ENCODE data around the gene CCNB3.

Gene CCNB3

GRCh38 chrX:50333308-50333707 is 128.7 kb downstream of the CCNB3 start:
- DNase-seq (ENCODE audit: low spot score), result no peak
- no peaks in the 10 kb centered on the region for H3K36me3 ChIP-seq (replicated peaks in 1 of 2; ENCODE audit: control insufficient read depth in 2 of 2, insufficient read depth in 2 of 2, low read length in 2 of 2)
- H3K27me3 ChIP-seq (ENCODE audit: control insufficient read depth in 3 of 3, insufficient read depth in 3 of 3, low read depth in 1 of 3, low read length in 3 of 3), result peaks cover 0 to 3% (median 0%) of the 10 kb centered on the region in 3 experiments
- no peak overlapping the region for H4K8ac ChIP-seq (ENCODE audit: low read depth, low read length)
- no peaks in the 10 kb centered on the region for H3K9me3 ChIP-seq (replicated peaks in 1 of 2; ENCODE audit: control insufficient read depth in 2 of 2, insufficient read depth in 1 of 2, low read depth in 1 of 2, low read length in 2 of 2)
- H3K9ac ChIP-seq (ENCODE audit: low read depth, low read length, poor library complexity), result no peak overlapping the region
- H3K4me1 ChIP-seq (ENCODE audit: control insufficient read depth in 2 of 2, insufficient read depth in 1 of 2, low read depth in 1 of 2, low read length in 2 of 2), result no peaks in the 10 kb centered on the region
- H3K14ac ChIP-seq (ENCODE audit: low read length), result no peak overlapping the region
- H3K79me1 ChIP-seq (ENCODE audit: low read depth, low read length), result no peaks in the 10 kb centered on the region
- no peak overlapping the region for H3K23ac ChIP-seq (ENCODE audit: low read depth, low read length, poor library complexity)
- H3K4me3 ChIP-seq (ENCODE audit: low read length in 2 of 2), result no peak overlapping the region
- H2BK120ac ChIP-seq (ENCODE audit: low read depth, low read length), result no peak overlapping the region
- no peak overlapping the region for H2BK5ac ChIP-seq (ENCODE audit: low read length)
- no peak overlapping the region for H3K4ac ChIP-seq (ENCODE audit: low read length)
- no peak overlapping the region for H2AFZ ChIP-seq (ENCODE audit: low read length)
- H3K18ac ChIP-seq (ENCODE audit: low read length), result no peak overlapping the region
- no peak overlapping the region for H4K91ac ChIP-seq (ENCODE audit: low read depth, low read length, poor library complexity)
- no peak overlapping the region for H3K4me2 ChIP-seq (ENCODE audit: insufficient read depth, low read length, poor library complexity, severe bottlenecking)
- H2BK12ac ChIP-seq (ENCODE audit: low read length), result no peak overlapping the region
- H2BK15ac ChIP-seq (ENCODE audit: low read length), result no peak overlapping the region
- WGBS, 2 donors (ENCODE audit: extremely low coverage in 2 of 2, insufficient read length in 2 of 2, insufficient replicate concordance in 1 of 2), result no CpG with 5 or more reads among the region's 6 CpGs
- no peak overlapping the region for H2AK5ac ChIP-seq (ENCODE audit: low read depth, low read length)
- no peak overlapping the region for H3K27ac ChIP-seq (replicated peaks; ENCODE audit: low read length)

- no peak overlapping the region for H2AK5ac ChIP-seq (ENCODE audit: low read depth, low read length)
- H3K36me3 ChIP-seq (replicated peaks in 1 of 2; ENCODE audit: control insufficient read depth in 2 of 2, insufficient read depth in 2 of 2, low read length in 2 of 2), result no peaks in the 10 kb centered on the region
- H3K9ac ChIP-seq (ENCODE audit: low read depth, low read length, poor library complexity), result no peak overlapping the region
- no peak for DNase-seq (ENCODE audit: low spot score)
- H3K4ac ChIP-seq (ENCODE audit: low read length), result no peak overlapping the region
- no peak overlapping the region for H4K8ac ChIP-seq (ENCODE audit: low read depth, low read length)
- H3K14ac ChIP-seq (ENCODE audit: low read length), result no peak overlapping the region
- H3K18ac ChIP-seq (ENCODE audit: low read length), result no peak overlapping the region
- H2BK12ac ChIP-seq (ENCODE audit: low read length), result no peak overlapping the region
- no peak overlapping the region for H3K4me2 ChIP-seq (ENCODE audit: insufficient read depth, low read length, poor library complexity, severe bottlenecking)
- no peak overlapping the region for H2BK5ac ChIP-seq (ENCODE audit: low read length)
- no peaks in the 10 kb centered on the region for H3K27me3 ChIP-seq (ENCODE audit: control insufficient read depth in 3 of 3, insufficient read depth in 3 of 3, low read depth in 1 of 3, low read length in 3 of 3)
- no peaks in the 10 kb centered on the region for H3K9me3 ChIP-seq (replicated peaks in 1 of 2; ENCODE audit: control insufficient read depth in 2 of 2, insufficient read depth in 1 of 2, low read depth in 1 of 2, low read length in 2 of 2)
- no peak overlapping the region for H2BK15ac ChIP-seq (ENCODE audit: low read length)
- H3K27ac ChIP-seq (replicated peaks; ENCODE audit: low read length), result no peak overlapping the region
- no peak overlapping the region for H3K23ac ChIP-seq (ENCODE audit: low read depth, low read length, poor library complexity)
- no peak overlapping the region for H4K91ac ChIP-seq (ENCODE audit: low read depth, low read length, poor library complexity)
- no peak overlapping the region for H3K4me3 ChIP-seq (ENCODE audit: low read length in 2 of 2)
- no peak overlapping the region for H2AFZ ChIP-seq (ENCODE audit: low read length)
- no peak overlapping the region for H2BK120ac ChIP-seq (ENCODE audit: low read depth, low read length)
- H3K79me1 ChIP-seq (ENCODE audit: low read depth, low read length), result no peaks in the 10 kb centered on the region
- H3K4me1 ChIP-seq (ENCODE audit: control insufficient read depth in 2 of 2, insufficient read depth in 1 of 2, low read depth in 1 of 2, low read length in 2 of 2), result no peaks in the 10 kb centered on the region
These were observed 139.4 kb downstream of the CCNB3 start for GRCh38 chrX:50343917-50344316.

- Histone ChIP-seq H3K4ac (ENCODE audit: low read length) (no peak overlapping the region), H2BK12ac (ENCODE audit: low read length) (no peak overlapping the region), H4K91ac (ENCODE audit: low read depth, low read length, poor library complexity) (no peak overlapping the region), H3K18ac (ENCODE audit: low read length) (no peak overlapping the region), H3K4me3 (ENCODE audit: low read length in 2 of 2) (no peak overlapping the region), H3K14ac (ENCODE audit: low read length) (no peak overlapping the region), H3K9me3 (replicated peaks in 1 of 2; ENCODE audit: control insufficient read depth in 2 of 2, insufficient read depth in 1 of 2, low read depth in 1 of 2, low read length in 2 of 2) (no peaks in the 10 kb centered on the region), H2AFZ (ENCODE audit: low read length) (no peak overlapping the region), H3K4me2 (ENCODE audit: insufficient read depth, low read length, poor library complexity, severe bottlenecking) (no peak overlapping the region), H3K27me3 (ENCODE audit: control insufficient read depth in 3 of 3, insufficient read depth in 3 of 3, low read depth in 1 of 3, low read length in 3 of 3) (peaks cover 0 to 22% (median 0%) of the 10 kb centered on the region in 3 experiments), H3K36me3 (replicated peaks in 1 of 2; ENCODE audit: control insufficient read depth in 2 of 2, insufficient read depth in 2 of 2, low read length in 2 of 2) (no peaks in the 10 kb centered on the region), H2BK5ac (ENCODE audit: low read length) (no peak overlapping the region), H2BK120ac (ENCODE audit: low read depth, low read length) (no peak overlapping the region), H3K9ac (ENCODE audit: low read depth, low read length, poor library complexity) (no peak overlapping the region), H3K23ac (ENCODE audit: low read depth, low read length, poor library complexity) (no peak overlapping the region), H2AK5ac (ENCODE audit: low read depth, low read length) (no peak overlapping the region), H3K79me1 (ENCODE audit: low read depth, low read length) (no peaks in the 10 kb centered on the region), H4K8ac (ENCODE audit: low read depth, low read length) (no peak overlapping the region), H3K4me1 (ENCODE audit: control insufficient read depth in 2 of 2, insufficient read depth in 1 of 2, low read depth in 1 of 2, low read length in 2 of 2) (no peaks in the 10 kb centered on the region), H2BK15ac (ENCODE audit: low read length) (no peak overlapping the region), H3K27ac (replicated peaks; ENCODE audit: low read length) (no peak overlapping the region)
- no CpG with 5 or more reads among the region's 4 CpGs for WGBS, 2 donors (ENCODE audit: extremely low coverage in 2 of 2, insufficient read length in 2 of 2, insufficient replicate concordance in 1 of 2)
- no peak for DNase-seq (ENCODE audit: low spot score)
These were observed 168.4 kb downstream of the CCNB3 start for GRCh38 chrX:50372966-50373365.

- Histone ChIP-seq H3K27me3 (ENCODE audit: control insufficient read depth in 3 of 3, insufficient read depth in 3 of 3, low read depth in 1 of 3, low read length in 3 of 3) (peaks cover 0 to 22% (median 0%) of the 10 kb centered on the region in 3 experiments), H3K36me3 (replicated peaks in 1 of 2; ENCODE audit: control insufficient read depth in 2 of 2, insufficient read depth in 2 of 2, low read length in 2 of 2) (no peaks in the 10 kb centered on the region), H2BK15ac (ENCODE audit: low read length) (no peak overlapping the region), H2BK12ac (ENCODE audit: low read length) (no peak overlapping the region), H2BK120ac (ENCODE audit: low read depth, low read length) (no peak overlapping the region), H3K79me1 (ENCODE audit: low read depth, low read length) (no peaks in the 10 kb centered on the region), H2AK5ac (ENCODE audit: low read depth, low read length) (no peak overlapping the region), H4K8ac (ENCODE audit: low read depth, low read length) (no peak overlapping the region), H3K27ac (replicated peaks; ENCODE audit: low read length) (no peak overlapping the region), H3K4ac (ENCODE audit: low read length) (no peak overlapping the region), H2AFZ (ENCODE audit: low read length) (no peak overlapping the region), H3K9me3 (replicated peaks in 1 of 2; ENCODE audit: control insufficient read depth in 2 of 2, insufficient read depth in 1 of 2, low read depth in 1 of 2, low read length in 2 of 2) (no peaks in the 10 kb centered on the region), H3K4me1 (ENCODE audit: control insufficient read depth in 2 of 2, insufficient read depth in 1 of 2, low read depth in 1 of 2, low read length in 2 of 2) (no peaks in the 10 kb centered on the region), H3K18ac (ENCODE audit: low read length) (no peak overlapping the region), H3K23ac (ENCODE audit: low read depth, low read length, poor library complexity) (no peak overlapping the region), H3K14ac (ENCODE audit: low read length) (no peak overlapping the region), H2BK5ac (ENCODE audit: low read length) (no peak overlapping the region), H3K4me2 (ENCODE audit: insufficient read depth, low read length, poor library complexity, severe bottlenecking) (no peak overlapping the region), H3K9ac (ENCODE audit: low read depth, low read length, poor library complexity) (no peak overlapping the region), H3K4me3 (ENCODE audit: low read length in 2 of 2) (no peak overlapping the region), H4K91ac (ENCODE audit: low read depth, low read length, poor library complexity) (no peak overlapping the region)
- no peak for DNase-seq (ENCODE audit: low spot score)
- WGBS, 2 donors (ENCODE audit: extremely low coverage in 2 of 2, insufficient read length in 2 of 2, insufficient replicate concordance in 1 of 2), result no CpG with 5 or more reads among the region's 9 CpGs
These were observed 171.1 kb downstream of the CCNB3 start for GRCh38 chrX:50375481-50376267.

Measured in neuronal stem cell (in vitro differentiated cells).